HepG2 (cell line): ENCODE data around the gene HYOU1. TPM values are rescaled to one million over a fixed set of nuclear protein-coding genes. Genes with fewer than 3 reads are reported as not detected.

Experiments used
- FUBP1 ChIP-seq: sonication (generic); formaldehyde crosslinking; IDR thresholded peaks from 2 replicates; pipeline ENCODE4 v1.5.1; 2020; ENCODE audit warnings: missing genetic modification reagents, mild to moderate bottlenecking, borderline replicate concordance
- HMGXB3 ChIP-seq: sonication (generic); formaldehyde crosslinking; IDR thresholded peaks from 2 replicates; pipeline ENCODE4 v1.4.0; 2020; ENCODE audit warnings: missing genetic modification reagents, borderline replicate concordance
- TMF1 ChIP-seq: sonication (generic); formaldehyde crosslinking; IDR thresholded peaks from 2 replicates; pipeline ENCODE4 v1.8.1; 2022; ENCODE audit warnings: low read depth, missing genetic modification reagents
- WIZ ChIP-seq: sonication (generic); formaldehyde crosslinking; IDR thresholded peaks from 2 replicates; pipeline ENCODE4 v1.5.1; 2020; ENCODE audit warnings: mild to moderate bottlenecking, missing genetic modification reagents
- polyA plus RNA-seq, 8 experiments: library from polyadenylated mRNA; depleted of rRNA in 3 of 8; stranded (reverse) in 7 of 8; unstranded in 1 of 8; fragments of >200 nt; fragmentation: Illumina TruSeq in 4 of 8; extraction: Trizol in 4 of 8; gene quantifications; 2 replicates each; pipeline versions ENCODE4 v1.2.1 to v1.2.3, GENCODE V29; 2011 to 2016; ENCODE audit warnings: low read depth in 4 of 8, missing spikeins in 1 of 8, mixed read lengths in 1 of 8; ENCODE audit not compliant: insufficient read depth in 1 of 8
- total RNA-seq, 5 experiments: library from RNA; depleted of rRNA; stranded (reverse); fragments of >200 nt; fragmentation: Illumina TruSeq; extraction: Trizol; gene quantifications; 2 replicates each; pipeline ENCODE4 v1.2.3, GENCODE V29; 2016; ENCODE audit warnings: low read depth in 1 of 5

The HYOU1 gene
- total and polyA plus RNA-seq, 2 of the 13 experiments (the other 11 are each of a cell fraction or from before 2014, with no cell fraction given), result 127 to 155 TPM

- TF ChIP-seq HMGXB3 (CRISPR knock-in tag) (no peak), FUBP1 (CRISPR knock-in tag) (no peak), WIZ (CRISPR knock-in tag) (no peak), TMF1 (CRISPR knock-in tag) (peak; percentile 49; the same call in 1 of the 2 replicates)
These were observed 29.3 kb downstream of the HYOU1 start (continued) for GRCh38 chr11:119027561-119028345.
